ENCODE results near the gene PRODH2. TPM values are rescaled to one million over a fixed set of nuclear protein-coding genes. Genes with fewer than 3 reads are reported as not detected.

PRODH2 gene
- total and polyA plus RNA-seq, 2 of the 13 experiments (the other 11 are each of a cell fraction or from before 2014, with no cell fraction given), result 86.7 to 118 TPM

- TF ChIP-seq CEBPZ (IDR thresholded peaks at IDR 0.05; ENCODE audit: low read length), result no peak
- TF ChIP-seq GABPB1 (CRISPR knock-in tag; IDR thresholded peaks at IDR 0.05), result no peak
- TF ChIP-seq, protein P1, sequence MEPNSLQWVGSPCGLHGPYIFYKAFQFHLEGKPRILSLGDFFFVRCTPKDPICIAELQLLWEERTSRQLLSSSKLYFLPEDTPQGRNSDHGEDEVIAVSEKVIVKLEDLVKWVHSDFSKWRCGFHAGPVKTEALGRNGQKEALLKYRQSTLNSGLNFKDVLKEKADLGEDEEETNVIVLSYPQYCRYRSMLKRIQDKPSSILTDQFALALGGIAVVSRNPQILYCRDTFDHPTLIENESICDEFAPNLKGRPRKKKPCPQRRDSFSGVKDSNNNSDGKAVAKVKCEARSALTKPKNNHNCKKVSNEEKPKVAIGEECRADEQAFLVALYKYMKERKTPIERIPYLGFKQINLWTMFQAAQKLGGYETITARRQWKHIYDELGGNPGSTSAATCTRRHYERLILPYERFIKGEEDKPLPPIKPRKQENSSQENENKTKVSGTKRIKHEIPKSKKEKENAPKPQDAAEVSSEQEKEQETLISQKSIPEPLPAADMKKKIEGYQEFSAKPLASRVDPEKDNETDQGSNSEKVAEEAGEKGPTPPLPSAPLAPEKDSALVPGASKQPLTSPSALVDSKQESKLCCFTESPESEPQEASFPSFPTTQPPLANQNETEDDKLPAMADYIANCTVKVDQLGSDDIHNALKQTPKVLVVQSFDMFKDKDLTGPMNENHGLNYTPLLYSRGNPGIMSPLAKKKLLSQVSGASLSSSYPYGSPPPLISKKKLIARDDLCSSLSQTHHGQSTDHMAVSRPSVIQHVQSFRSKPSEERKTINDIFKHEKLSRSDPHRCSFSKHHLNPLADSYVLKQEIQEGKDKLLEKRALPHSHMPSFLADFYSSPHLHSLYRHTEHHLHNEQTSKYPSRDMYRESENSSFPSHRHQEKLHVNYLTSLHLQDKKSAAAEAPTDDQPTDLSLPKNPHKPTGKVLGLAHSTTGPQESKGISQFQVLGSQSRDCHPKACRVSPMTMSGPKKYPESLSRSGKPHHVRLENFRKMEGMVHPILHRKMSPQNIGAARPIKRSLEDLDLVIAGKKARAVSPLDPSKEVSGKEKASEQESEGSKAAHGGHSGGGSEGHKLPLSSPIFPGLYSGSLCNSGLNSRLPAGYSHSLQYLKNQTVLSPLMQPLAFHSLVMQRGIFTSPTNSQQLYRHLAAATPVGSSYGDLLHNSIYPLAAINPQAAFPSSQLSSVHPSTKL (CRISPR knock-in tag; IDR thresholded peaks at IDR 0.05), result no peak
- TF ChIP-seq ZNF713 (CRISPR knock-in tag; IDR thresholded peaks at IDR 0.05), result no peak
- no peak for TF ChIP-seq ZNF274 (CRISPR knock-in tag; IDR thresholded peaks at IDR 0.05)
- TF ChIP-seq RFX1 (IDR thresholded peaks at IDR 0.05), result no peak
- no peak for TF ChIP-seq SRSF9 (IDR thresholded peaks at IDR 0.05; ENCODE audit: borderline replicate concordance, insufficient read depth, low read depth, low read length, poor library complexity, severe bottlenecking)
- TF ChIP-seq AGO2 (optimal IDR thresholded peaks at IDR 0.05; ENCODE audit: low read depth, low read length), result no peak
- no peak for TF ChIP-seq FOXK1 (CRISPR knock-in tag; IDR thresholded peaks at IDR 0.05; ENCODE audit: borderline replicate concordance, low read depth)
- no peak for TF ChIP-seq REXO4 (CRISPR knock-in tag; IDR thresholded peaks at IDR 0.05; ENCODE audit: borderline replicate concordance)
- no peak for TF ChIP-seq ZNF790 (CRISPR knock-in tag; IDR thresholded peaks at IDR 0.05; ENCODE audit: borderline replicate concordance)
- TF ChIP-seq ELK4 (CRISPR knock-in tag; IDR thresholded peaks at IDR 0.05; ENCODE audit: borderline replicate concordance), result no peak
- no peak for TF ChIP-seq NCOR1 (IDR thresholded peaks at IDR 0.05; ENCODE audit: borderline replicate concordance, low read length)
Observed at GRCh38 chr19:35832054-35832453, 19.4 kb upstream of the PRODH2 start (continued).
